Measurements from ENCODE around the gene SF3A2. TPM values are rescaled to one million over a fixed set of nuclear protein-coding genes. Genes with fewer than 3 reads are reported as not detected.
A peak's percentile ranks its signal among the peaks of the same experiment; 100 is the strongest.

SF3A2 gene
- total and polyA plus RNA-seq, 10 of the 15 experiments (the other 5 are each of a cell fraction or from before 2014, with no cell fraction given): 0.33 to 143 (median 30.6) TPM

DNA sequence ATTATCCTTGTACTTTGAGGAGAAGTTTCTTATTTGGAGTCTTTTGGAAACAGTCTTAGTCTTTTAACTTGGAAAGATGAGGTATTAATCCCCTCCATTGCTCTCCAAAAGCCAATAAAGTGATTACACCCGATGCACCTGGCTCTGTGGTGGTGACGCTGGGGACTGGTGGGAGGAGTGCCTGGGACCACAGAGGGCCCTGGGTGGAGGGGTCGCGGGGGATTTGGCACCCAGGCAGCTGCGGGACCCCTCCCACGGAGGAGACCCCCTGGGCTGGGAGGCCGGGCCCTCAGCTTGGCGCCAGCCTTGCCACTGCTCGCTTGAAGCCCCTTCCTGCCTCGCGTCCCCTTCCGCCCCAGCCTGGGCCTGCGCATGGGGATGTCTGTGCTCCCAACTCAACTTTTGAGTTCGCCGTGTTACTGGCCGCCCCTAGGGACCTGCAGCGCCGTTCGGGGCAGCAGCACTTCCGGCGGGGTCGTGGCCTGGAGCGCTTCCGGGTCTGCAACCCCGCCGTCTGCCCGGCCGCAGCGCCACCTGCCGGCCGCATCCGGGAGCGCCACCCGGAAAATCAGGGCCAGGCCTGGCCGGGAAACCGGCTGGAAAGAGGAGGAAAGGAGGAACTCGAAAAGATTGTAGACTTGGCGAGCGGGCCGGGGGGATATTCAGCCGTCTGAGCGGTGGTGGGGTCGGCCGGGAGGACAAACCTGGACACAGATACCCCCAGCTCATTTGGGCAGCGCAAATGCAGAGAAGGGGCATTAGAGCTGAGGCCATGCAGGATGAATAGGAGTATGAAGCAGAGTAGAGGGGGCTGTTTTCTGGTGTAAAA lies 36.9 kb downstream of the SF3A2 start (continued):
- no peak for TF ChIP-seq ZBTB4 (CRISPR knock-in tag; IDR thresholded peaks at IDR 0.05)
- peak; percentile 98 for TF ChIP-seq POLR2AphosphoS2 (IDR thresholded peaks at IDR 0.05; ENCODE audit: low read depth, low read length)
- TF ChIP-seq, protein P1, sequence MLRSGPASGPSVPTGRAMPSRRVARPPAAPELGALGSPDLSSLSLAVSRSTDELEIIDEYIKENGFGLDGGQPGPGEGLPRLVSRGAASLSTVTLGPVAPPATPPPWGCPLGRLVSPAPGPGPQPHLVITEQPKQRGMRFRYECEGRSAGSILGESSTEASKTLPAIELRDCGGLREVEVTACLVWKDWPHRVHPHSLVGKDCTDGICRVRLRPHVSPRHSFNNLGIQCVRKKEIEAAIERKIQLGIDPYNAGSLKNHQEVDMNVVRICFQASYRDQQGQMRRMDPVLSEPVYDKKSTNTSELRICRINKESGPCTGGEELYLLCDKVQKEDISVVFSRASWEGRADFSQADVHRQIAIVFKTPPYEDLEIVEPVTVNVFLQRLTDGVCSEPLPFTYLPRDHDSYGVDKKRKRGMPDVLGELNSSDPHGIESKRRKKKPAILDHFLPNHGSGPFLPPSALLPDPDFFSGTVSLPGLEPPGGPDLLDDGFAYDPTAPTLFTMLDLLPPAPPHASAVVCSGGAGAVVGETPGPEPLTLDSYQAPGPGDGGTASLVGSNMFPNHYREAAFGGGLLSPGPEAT (IDR thresholded peaks at IDR 0.05; ENCODE audit: low read depth): peak; percentile 32; the same call in 1 of the 2 replicates
- no peak for TF ChIP-seq ZSCAN29 (IDR thresholded peaks at IDR 0.05)
- peak; percentile 43; the same call in 1 of the 2 replicates for TF ChIP-seq PAX5 (IDR thresholded peaks at IDR 0.05; ENCODE audit: borderline replicate concordance, low read depth, low read length)
- peak; percentile 48; the same call in 1 of the 2 replicates for TF ChIP-seq MTA2 (IDR thresholded peaks at IDR 0.05; ENCODE audit: low read depth)
